CMK (cell line): ENCODE data around the gene AMDHD2.
"Not testable (repeated sequence)": the region's sequence is repeated elsewhere in the genome, so short reads cannot be mapped to it uniquely, and the experiment has no call there.

Source experiments
- DNase-seq: peaks from one replicate; pipeline ENCODE4 v3.0.0-alpha.2; 2010; ENCODE audit warnings: low read depth

The AMDHD2 gene

DNA sequence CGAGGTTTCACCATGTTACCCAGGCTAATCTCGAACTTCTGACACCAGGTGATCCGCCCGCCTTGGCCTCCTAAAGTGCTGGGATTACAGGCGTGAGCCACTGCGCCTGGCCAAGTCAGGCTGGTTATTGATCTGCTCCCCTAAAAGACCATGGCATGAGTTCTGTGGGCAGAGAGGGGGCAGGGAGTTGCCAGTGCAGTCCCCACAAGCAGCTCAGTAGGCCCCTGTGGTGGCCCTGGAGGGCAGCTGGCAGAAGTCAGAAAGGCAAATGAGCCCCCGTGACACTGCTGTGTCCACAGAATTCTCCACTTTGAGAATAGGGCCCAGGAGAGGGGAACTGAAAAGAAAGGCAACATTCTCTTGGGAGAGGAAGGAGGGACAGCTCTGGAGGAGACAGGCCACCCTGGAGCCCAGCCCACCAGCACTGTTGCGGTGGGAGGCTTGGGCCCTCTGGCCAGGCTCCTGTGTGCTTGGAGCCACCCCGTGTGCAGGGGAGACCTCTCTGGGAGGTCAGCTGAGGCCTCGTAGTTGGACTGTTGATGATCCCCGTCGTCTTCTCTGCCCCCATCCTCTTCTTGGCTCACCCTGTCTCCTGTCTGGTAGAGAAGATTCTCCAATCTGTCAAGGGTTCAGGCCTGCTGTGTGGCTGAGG is 2.1 kb upstream of the AMDHD2 start:
- no peak for DNase-seq

DNA sequence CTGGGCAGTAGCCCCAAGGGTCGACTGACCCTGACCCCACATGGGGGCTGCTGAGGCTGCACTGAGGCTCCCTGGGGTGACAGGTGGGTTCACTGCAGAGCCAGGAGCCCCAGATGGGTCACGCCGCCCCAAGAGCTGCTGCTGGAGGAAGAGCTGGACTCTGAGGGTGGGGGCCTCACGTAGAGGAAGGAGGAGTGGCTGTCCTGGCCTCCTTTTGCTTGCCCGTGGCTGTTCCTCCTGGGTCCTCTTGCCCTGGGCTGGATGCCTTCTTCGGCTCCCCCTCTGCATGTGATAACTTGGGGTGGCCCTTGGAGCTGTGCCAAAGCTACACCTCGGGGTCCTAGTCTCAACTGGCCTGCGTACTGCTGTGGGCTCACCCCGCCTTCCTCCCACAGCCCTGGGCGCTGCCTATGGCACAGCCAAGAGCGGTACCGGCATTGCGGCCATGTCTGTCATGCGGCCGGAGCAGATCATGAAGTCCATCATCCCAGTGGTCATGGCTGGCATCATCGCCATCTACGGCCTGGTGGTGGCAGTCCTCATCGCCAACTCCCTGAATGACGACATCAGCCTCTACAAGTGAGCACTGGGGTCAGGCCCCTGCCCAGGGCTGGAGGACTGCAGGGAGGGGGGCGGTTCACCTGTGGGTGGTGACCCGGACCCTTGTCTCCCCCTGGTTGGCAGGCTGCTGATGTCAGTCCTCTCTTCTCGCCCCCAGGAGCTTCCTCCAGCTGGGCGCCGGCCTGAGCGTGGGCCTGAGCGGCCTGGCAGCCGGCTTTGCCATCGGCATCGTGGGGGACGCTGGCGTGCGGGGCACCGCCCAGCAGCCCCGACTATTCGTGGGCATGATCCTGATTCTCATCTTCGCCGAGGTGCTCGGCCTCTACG is 1.1 kb upstream of the AMDHD2 start:
- DNase-seq, result no peak

DNA sequence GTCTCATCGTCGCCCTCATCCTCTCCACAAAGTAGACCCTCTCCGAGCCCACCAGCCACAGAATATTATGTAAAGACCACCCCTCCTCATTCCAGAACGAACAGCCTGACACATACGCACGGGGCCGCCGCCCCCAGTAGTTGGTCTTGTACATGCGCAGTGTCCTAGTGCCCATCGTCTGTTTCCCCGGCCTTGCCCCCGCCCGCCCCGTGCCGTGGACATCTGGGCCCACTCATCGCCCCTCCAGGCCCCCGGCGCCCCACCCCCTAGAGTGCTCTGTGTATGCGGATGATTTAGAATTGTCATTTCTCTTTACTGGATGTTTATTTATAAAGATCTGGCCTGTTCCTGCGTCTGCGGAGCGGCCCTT is 475 bp upstream of the AMDHD2 start:
- no peak for DNase-seq

DNA sequence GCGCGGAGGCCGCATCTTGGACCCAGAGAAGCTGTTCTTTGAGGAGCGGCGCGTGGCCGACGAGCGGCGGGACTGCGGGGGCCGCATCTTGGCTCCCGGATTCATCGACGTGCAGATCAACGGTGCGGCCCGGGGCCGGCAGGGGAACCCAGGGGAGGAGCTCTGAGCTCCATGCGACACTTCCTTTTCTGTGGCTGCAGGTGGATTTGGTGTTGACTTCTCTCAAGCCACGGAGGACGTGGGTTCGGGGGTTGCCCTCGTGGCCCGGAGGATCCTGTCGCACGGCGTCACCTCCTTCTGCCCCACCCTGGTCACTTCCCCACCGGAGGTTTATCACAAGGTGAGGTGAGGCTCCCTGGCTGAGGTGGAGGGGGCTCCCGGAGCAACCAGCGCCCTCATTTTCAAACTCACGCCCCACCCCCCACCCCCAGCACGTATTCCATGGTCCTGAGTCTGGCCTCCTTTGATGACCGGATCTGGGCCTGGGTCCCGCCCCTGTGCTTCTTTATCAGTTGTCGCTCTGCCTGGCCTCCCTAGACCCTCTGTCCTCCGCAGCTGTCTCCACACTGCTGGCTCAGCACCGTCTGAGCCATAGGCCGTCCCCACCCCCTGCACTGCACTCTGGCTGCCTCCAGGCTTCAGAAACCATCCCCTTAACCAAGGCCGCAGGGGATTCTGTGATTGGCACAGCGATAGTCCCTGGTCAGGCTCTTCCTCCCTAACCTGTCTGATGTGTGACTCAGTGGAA is 787 bp downstream of the AMDHD2 start:
- no peak for DNase-seq

DNA sequence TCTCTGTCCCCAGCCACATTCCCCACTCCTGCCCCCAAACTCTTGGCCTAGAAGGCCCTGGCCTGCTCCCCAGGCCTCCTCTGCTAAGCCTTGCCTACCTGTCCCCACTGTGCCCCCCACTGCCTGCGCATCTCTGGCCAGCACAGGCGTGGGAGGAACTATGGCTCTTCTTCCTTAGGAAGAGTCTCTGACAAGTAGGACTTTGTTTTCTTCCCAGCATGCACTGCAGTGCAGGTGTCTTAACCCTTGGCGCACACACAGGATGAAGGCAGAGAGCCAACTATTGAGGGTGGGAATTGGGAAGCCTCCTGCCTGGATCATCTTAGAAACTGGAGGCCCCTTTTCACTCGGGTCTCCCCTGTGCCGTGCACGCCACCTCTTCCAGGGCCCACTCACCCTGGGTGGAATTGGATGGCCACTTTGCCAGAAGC is 3.6 kb downstream of the AMDHD2 start:
- no peak for DNase-seq

DNA sequence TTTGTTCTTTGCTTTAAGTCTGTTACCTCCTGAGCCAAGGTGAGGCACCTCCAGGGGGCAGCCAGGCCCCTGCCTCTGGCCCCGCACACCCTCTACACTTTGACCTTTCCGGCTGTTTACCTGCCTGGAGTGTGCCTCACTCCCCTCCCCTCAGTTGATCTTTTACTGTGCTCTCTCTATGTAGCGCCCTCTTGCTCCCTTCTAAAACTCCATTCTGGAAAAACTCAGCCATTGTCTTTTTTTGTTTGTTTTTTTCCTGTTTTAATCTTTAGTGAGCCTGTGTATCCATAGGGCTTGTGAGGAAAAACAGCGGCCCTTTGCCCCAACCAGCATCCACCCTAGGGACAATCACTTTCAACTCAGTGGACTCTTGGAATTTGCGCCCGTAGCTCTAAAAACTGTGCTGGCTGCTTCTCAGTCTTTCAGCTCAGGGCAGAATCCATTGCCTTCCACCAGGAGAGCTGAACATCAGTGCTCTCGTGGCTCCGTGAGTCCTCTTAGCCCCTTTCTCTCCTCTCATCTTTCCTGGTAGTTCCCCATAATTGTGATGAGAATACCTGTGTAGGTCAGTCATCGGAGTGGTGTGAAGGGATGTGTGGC is 4.3 kb downstream of the AMDHD2 start:
- no peak for DNase-seq

DNA sequence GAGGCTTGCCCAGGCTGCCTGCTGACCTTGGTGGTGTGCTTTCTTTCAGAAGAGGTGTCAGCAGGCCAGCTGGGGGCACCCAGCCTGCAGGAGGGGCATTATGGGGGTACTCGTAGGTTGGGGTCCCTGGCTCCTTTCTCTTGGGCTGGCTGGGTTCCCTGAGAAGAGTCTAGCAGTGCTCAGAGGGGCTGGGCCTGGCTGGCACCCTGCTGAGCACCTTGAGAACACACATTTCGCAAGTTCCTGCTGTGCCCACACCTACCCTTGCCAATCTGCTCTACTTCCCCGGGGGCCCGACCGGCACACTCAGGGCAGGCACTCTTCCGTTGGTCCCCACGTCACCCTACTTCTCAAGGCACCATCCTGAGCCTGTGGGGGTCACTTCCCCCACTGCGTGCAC is 6.0 kb downstream of the AMDHD2 start:
- no peak for DNase-seq

DNA sequence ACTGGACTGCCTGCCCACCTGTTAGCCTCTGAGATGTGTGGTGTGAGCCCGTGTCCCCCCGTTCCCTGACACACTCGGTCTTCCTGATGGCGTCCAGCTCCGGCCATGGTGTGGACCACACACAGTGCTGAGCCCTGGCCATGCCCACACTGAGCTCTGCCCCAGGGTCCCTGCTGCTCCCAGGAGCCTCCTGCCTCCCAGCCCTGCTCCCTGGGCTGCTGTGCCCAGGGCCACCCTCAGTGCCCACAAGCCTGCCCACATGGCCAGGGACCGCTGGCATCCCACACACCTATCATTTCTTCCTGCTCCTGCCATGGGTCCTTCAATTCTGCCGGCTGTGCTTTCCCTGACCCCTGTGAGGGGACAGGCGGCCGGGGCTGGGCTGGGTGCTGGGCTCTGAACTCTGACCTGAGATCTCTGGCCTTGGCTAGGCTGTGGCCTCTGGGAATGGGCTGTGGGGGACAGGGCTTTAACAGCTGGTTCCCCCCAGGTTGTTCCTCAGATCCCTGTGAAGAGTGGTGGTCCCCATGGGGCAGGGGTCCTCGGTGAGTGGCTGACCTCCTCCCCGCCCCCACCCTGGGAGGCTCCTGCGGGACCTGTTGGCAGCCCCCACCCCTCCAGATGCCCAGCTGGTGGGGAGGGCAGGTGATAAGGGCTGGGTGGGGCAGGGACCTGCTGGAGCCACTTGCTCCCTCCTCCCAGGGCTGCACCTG is 7.1 kb downstream of the AMDHD2 start:
- no peak for DNase-seq

DNA sequence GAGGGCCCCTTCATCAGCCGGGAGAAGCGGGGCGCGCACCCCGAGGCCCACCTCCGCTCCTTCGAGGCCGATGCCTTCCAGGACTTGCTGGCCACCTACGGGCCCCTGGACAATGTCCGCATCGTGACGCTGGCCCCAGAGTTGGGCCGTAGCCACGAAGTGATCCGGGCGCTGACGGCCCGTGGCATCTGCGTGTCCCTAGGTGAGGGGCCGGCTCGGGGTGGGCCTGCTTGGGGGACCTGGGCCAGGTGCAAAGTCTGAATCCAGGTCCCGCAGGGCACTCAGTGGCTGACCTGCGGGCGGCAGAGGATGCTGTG is 7.6 kb downstream of the AMDHD2 start:
- DNase-seq, result no peak

DNA sequence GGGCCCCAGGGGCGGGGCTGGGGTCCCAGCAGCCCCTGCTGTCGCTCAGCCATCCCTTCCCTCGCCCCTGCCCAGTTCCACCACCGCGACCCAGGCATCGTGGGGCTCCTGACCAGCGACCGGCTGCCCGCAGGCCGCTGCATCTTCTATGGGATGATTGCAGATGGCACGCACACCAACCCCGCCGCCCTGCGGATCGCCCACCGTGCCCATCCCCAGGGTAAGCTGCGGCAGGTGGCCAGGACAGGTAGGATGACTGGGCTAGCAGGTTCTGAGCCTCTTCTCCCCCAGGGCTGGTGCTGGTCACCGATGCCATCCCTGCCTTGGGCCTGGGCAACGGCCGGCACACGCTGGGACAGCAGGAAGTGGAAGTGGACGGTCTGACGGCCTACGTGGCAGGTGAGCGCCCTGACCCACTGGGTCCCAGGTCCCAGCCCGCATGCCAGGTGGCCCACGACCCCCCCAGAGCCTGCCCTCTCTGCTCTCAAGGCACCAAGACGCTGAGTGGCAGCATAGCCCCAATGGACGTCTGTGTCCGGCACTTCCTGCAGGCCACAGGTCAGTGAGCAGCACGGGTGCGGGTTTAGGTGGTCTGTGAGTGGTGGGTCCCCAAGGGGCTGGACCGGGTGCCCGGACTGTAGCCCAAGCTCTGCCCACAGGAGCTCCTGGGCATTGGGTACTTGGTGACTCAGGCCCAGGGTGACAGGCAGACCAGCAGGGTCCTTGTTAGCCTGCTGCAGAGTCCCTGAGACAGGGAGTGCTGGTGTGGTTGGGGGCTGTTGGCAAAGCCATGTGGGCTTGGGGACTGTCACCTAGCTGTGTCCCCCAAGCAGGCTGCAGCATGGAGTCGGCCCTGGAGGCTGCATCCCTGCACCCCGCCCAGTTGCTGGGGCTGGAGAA is 8.2 kb downstream of the AMDHD2 start:
- DNase-seq, result no peak

DNA sequence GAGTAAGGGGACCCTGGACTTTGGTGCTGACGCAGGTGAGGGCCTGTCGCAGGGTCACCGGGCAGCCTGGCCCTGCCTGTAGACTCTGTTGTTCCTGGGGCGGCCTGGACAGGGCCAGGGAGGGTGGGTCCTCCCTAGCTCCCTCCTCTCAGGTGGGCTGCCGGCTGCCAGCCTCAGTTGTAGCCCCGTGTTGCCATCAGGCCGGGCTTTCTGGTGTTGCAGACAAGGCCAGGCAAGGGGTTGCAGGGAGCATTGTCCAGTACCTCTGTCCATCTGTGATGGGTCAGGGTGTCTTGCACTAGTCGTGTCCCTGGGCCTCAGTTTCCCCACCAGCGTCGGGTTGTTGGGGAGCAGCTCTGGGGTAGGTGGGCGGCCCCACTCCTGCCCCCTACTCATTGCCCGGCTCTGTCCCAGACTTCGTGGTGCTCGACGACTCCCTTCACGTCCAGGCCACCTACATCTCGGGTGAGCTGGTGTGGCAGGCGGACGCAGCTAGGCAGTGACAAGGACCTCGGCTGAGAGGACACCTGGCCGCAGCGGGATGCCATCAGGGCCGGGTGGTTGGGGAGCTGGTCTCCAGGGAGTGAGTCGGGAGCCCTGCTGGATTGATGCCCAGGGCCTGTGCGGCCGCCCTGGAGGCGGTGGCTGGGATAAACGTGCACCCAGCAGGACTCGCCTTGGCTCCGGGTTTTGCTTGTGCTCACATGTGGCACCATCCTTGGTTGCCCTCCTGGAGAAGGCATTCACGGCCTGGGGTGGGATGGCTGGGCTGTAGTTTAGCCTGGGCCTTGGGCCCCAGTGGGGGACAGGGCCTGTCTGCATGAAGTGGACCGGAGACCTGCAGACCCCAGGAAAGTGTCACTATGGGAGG is 9.1 kb downstream of the AMDHD2 start:
- no peak for DNase-seq

DNA sequence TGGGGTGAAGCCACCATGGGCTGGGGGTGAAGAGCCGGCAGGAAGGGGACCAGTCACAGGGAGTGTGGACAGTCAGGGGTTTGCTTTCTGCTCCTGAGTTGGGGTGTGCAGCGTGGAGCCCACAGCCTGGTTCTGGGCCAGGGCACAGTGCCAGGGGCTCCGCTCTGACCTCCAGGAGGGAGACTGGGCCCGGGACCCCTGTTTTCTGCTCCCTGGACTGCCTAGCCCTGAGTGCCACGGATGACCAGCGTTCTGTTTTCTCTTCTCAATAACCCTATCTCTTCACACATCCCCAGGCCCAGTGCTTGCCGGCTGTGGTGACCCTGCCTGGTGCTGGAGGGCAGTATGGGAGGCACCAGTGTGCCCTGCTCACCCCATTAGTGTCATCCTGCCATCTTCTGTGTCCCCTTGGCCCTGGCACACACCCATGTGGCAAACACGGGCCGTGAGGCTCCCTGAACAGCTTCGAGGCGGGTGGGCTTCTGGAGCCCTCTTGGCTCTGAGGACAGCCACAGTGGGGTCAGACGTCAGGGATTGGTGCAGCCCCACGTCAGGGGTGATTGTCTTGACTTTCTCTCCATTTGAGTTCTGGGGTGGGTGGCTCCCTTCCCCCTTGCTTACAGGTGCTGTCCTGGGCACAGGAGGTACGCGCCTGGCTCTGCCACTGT is 9.9 kb downstream of the AMDHD2 start:
- no peak for DNase-seq

DNA sequence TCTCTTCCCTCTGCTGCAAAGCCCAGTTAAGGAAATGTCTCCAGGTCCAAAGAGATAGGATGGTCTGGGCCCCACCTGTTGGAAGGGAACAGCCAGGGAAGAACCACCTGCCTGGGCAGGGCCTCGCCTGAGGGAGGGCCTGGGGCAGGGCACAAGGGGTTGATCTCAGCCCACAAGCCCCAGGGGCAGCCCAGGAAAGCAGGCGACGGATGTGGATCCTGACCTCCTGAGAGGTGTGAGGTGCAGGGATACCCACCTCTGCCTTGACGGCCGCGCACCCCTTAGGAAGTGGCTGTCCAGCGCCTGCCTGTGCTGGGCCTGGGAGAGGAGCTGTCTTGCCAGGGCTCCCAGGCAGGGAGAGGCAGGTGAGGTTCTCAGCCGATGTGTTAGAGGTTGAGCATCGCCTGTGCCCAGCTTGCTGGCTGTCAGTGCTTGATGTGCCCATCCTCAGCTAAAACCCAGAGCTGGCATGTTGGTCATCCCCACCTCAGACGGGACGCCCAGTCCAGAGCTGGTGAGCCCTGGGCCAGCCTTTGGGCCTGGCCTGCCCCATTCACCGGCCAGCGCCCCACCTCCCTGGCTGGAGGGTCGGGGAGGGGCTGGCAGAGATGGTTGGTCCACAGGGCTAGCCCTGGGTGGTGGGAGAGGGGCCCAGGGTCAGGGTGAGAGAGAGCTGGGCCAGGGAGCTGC is 10.6 kb downstream of the AMDHD2 start:
- no peak for DNase-seq

DNA sequence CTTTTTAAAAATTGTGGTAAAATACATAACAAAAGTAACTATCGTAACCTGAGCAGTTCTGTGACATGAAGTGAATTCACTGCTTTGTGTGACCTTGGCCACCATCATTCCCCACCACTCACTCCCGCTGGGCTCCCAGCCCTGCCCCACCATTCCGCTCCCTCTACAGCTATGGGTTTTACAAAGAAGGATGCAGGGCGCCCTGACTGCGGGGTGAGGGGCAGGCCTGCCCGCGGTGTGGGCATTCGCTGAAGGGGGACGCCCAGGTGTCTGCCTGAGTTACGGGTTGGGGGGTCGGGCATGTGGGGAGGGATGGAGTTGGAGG is 11.2 kb downstream of the AMDHD2 start, which contains the start of gene CEMP1:
Gene CEMP1 (minus strand): TSS at position 38 of the 325 bp plus-strand sequence. CDS start 335 bp downstream, outside the sequence.
- DNase-seq, result no peak

DNA sequence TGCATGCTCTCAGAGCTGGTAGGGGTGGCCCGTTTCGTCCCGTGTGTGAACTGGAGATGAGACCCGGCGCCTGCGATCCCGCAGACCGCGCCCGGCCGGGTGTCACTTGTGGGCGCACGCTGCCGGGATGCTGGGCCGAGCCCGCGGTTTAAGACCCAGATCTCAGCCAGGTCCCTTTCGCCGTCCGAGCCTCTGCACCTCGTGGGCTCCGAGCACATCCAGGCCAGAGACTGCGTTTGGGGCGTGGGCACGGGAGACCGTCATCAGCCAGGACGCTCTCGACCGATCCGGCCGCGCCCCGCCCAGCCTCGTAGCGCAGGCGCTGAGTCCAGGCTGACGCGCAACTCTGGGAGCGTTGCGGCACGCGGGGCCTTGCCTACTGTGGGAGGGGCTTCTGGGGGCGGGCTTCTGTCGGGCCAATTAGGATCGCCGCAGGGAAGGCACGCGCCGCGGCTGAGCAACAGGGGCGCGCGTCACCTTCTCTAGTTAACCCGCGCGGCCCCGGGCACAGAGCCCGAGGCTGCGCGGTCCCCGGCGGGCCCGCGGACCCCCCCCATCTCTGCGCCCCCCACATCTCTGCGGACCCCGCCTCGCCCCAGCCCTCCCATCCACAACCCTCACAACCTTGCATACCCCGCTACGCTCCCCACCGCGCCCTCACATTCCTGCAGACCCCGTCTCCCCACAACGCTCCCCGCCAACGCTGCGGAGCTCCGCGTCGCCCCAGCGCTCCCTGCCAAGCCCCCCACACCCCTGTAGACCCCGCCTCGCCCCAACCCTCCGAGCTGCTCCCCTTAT is 11.7 kb downstream of the AMDHD2 start:
- DNase-seq, result peak; percentile 87

DNA sequence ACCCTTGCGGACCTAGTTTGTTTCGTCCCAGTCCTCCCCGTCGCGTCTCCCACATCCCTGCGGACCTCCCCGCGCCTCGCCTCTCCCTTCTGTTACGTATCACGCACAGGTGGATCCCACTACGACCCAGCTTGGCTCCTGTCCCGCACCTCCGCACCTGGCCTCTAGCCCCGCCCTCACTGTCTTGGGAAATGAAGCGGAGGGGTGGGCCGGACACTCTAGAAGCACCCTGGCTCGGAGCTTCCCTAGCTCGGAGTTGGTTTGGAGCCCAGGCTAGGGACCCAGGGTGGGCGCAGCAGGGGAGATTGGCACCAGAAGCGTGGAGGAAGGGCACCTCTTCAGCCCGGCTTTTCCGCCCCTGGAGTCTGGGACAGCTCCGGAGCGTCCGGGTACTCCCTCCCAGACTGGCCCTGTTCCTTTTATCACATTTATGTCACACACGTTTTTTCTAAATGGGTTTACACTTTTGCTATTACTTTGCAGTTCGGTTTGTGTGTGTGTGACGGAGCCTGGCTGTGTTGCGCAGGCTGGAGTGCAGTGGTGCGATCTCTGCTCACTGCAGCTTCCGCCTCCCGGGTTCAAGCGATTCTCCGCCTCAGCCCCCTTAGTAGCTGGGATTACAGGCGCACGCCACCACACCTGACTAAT is 12.4 kb downstream of the AMDHD2 start:
- no peak for DNase-seq

DNA sequence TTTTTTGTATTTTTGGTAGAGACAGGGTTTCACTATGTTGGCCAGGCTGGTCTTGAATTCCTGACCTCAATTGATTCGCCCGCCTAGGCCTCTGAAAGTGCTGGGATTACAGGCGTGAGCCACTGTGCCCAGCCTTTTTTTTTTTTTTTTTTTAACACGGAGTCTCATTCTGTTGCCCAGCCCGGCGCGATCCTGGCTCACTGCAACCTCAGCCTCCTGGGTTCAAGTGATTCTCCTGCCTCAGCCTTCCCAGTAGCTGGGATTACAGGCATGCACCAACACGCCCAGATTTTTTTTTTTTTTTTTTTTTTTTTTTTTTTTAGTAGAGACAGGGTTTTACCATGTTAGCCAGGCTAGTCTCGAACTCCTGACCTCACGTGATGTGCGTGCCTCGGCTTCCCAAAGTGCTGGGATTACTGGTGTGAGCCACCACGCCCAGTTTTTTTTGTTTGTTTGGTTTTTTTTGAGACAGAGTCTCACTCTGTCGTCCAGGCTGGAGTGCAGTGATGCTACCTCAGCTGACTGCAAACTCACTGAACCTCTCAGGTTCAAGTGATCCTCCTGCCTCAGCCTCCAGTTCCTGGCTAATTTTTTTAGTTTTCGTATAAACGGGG is 13.1 kb downstream of the AMDHD2 start:
- not testable (repeated sequence) for DNase-seq
